ENCODE data around the gene ELF4. TPM values are rescaled to one million over a fixed set of nuclear protein-coding genes. Genes with fewer than 3 reads are reported as not detected.

Gene ELF4
- total RNA-seq, 1 donor, result 16.4 TPM

DNA sequence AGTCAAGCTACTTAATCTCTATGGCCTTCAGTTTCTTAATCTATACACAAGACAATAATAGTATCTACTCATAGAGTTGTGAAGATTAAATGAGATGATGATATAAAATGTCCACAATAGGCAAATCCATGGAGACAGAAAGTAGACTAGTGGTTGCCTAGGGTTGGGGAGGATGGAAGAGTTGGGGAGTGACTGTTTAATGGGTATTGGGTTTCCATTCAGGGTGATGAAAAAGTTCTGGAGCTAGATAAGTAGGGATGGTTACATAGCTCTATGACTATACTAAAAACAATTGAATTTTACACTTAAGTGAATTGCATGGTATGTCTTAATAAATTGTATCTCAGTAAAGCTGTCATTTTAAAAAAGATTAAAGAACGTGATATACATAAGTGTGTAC is 92.2 kb downstream of the ELF4 start:
- DNase-seq (ENCODE audit: low read depth), result no peak
- no peak overlapping the region for H3K4me3 ChIP-seq (ENCODE audit: low read depth, low read length)
- TF ChIP-seq, protein P1, sequence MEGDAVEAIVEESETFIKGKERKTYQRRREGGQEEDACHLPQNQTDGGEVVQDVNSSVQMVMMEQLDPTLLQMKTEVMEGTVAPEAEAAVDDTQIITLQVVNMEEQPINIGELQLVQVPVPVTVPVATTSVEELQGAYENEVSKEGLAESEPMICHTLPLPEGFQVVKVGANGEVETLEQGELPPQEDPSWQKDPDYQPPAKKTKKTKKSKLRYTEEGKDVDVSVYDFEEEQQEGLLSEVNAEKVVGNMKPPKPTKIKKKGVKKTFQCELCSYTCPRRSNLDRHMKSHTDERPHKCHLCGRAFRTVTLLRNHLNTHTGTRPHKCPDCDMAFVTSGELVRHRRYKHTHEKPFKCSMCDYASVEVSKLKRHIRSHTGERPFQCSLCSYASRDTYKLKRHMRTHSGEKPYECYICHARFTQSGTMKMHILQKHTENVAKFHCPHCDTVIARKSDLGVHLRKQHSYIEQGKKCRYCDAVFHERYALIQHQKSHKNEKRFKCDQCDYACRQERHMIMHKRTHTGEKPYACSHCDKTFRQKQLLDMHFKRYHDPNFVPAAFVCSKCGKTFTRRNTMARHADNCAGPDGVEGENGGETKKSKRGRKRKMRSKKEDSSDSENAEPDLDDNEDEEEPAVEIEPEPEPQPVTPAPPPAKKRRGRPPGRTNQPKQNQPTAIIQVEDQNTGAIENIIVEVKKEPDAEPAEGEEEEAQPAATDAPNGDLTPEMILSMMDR (IDR thresholded peaks at IDR 0.05; ENCODE audit: insufficient read depth, low read depth, low read length), result no peak

- H3K4me3 ChIP-seq (ENCODE audit: low read depth, low read length), result no peak overlapping the region
- TF ChIP-seq, protein P1 (IDR thresholded peaks at IDR 0.05; ENCODE audit: insufficient read depth, low read depth, low read length), result no peak
- DNase-seq (ENCODE audit: low read depth), result no peak
These were observed 95.1 kb downstream of the ELF4 start for GRCh38 chrX:130015181-130015580.

Other genes starting within 250 kb of the ELF4 start
- 16.1 and 16.4 TPM in 2 replicates for gene UTP14A, start 204.3 kb downstream of the ELF4 start, total RNA-seq
- gene BCORL1, start 127.9 kb downstream of the ELF4 start, total RNA-seq, result 1.3 and 2.6 TPM in 2 replicates
- 13.5 and 16.0 TPM in 2 replicates for gene AIFM1, start 55.3 kb upstream of the ELF4 start, total RNA-seq
- gene RAB33A, start 61.5 kb upstream of the ELF4 start, total RNA-seq, result 1.3 and 3.5 TPM in 2 replicates
- gene ZNF280C, start 158.4 kb upstream of the ELF4 start, total RNA-seq, result 7.1 and 12.1 TPM in 2 replicates
- gene SLC25A14, start 229.4 kb upstream of the ELF4 start, total RNA-seq, result 12.5 and 12.9 TPM in 2 replicates

Data from fibroblast of villous mesenchyme (primary cell).